ENCODE results near the gene ADSS1. TPM values are rescaled to one million over a fixed set of nuclear protein-coding genes. Genes with fewer than 3 reads are reported as not detected.
A peak's percentile ranks its signal among the peaks of the same experiment; 100 is the strongest.

Gene ADSS1
- total and polyA plus RNA-seq, 3 experiments from 2014 or later: 1.4 to 1.6 (median 1.5) TPM

DNA sequence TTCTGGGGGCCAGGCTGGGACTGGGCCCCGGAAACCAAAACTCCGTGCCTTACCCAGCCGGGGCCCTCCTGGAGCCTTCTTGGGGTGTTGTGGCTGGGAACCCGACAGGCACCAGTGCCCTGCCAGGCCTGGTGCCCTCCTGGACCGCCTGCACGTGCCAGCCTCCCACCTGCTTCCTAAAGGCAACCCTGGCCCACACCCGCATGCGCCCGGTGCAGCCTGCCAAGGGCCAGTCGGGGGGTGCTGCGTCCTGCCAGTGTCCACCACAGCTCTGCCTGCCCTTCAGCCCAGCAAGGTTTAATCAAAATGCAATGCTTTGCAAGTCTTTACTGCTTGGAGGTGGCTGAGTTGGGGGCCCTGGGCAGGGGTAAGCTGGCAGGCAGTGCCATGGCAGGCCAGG, 5.2 kb upstream of the ADSS1 start:
- no peak overlapping the region for H3K4me3 Mint-ChIP-seq
- H3K36me3 Mint-ChIP-seq: peaks cover 0 to 13% (median 1%) of the 10 kb centered on the region in 3 donors
- ChIA-PET CTCF (no interaction called here), POLR2A (no interaction called here)
- no peaks in the 10 kb centered on the region for H3K36me3 ChIP-seq (ENCODE audit: insufficient read depth, low read length)
- no peaks in the 10 kb centered on the region for H3K9me3 ChIP-seq (ENCODE audit: low read length)
- no peak overlapping the region for H3K27ac Mint-ChIP-seq
- no peaks in the 10 kb centered on the region for H3K9me3 Mint-ChIP-seq
- H3K27me3 Mint-ChIP-seq: no peaks in the 10 kb centered on the region
- no peak overlapping the region for H3K27ac ChIP-seq (ENCODE audit: low read depth, low read length)
- no peak for DNase-seq
- H3K27me3 ChIP-seq (ENCODE audit: insufficient read depth, low read length, poor library complexity, severe bottlenecking): no peaks in the 10 kb centered on the region
- H3K4me1 Mint-ChIP-seq: peaks cover 0 to 1% (median 0%) of the 10 kb centered on the region in 3 donors
- no peaks in the 10 kb centered on the region for H3K4me1 ChIP-seq (ENCODE audit: insufficient read depth, low read length)
- no peak overlapping the region for H3K4me3 ChIP-seq (ENCODE audit: low read length)

DNA sequence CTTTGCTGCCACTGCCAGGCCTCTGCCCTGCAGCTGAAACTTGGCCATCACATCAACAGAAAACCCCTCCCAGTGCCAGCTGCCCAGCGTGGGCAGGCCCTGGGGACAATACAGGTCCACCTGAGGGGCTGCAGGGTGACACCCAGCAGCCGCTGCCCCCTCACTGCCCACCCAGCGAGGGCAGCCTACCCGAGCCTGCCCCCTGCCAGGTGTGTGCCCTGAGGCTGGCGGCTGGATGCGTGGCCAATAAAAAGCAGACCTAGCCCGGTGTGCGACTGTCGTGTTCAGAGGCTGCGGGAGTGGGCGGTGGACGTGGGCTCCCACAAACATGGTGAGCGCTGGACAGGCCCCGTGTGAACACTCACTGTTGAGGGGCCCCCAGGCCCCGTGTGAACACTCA, 4.7 kb upstream of the ADSS1 start:
- no peak overlapping the region for H3K4me3 ChIP-seq (ENCODE audit: low read length)
- H3K27ac ChIP-seq (ENCODE audit: low read depth, low read length): no peak overlapping the region
- no peak for DNase-seq
- Mint-ChIP-seq H3K9me3 (no peaks in the 10 kb centered on the region), H3K4me1 (peaks cover 0 to 1% (median 0%) of the 10 kb centered on the region in 3 donors), H3K4me3 (no peak overlapping the region), H3K27ac (no peak overlapping the region), H3K27me3 (no peaks in the 10 kb centered on the region), H3K36me3 (peaks cover 0 to 8% (median 1%) of the 10 kb centered on the region in 3 donors)
- no peaks in the 10 kb centered on the region for H3K9me3 ChIP-seq (ENCODE audit: low read length)
- no peaks in the 10 kb centered on the region for H3K4me1 ChIP-seq (ENCODE audit: insufficient read depth, low read length)
- H3K27me3 ChIP-seq (ENCODE audit: insufficient read depth, low read length, poor library complexity, severe bottlenecking): no peaks in the 10 kb centered on the region
- POLR2A ChIA-PET: no interaction called here
- CTCF ChIA-PET: no interaction called here
- no peaks in the 10 kb centered on the region for H3K36me3 ChIP-seq (ENCODE audit: insufficient read depth, low read length)

DNA sequence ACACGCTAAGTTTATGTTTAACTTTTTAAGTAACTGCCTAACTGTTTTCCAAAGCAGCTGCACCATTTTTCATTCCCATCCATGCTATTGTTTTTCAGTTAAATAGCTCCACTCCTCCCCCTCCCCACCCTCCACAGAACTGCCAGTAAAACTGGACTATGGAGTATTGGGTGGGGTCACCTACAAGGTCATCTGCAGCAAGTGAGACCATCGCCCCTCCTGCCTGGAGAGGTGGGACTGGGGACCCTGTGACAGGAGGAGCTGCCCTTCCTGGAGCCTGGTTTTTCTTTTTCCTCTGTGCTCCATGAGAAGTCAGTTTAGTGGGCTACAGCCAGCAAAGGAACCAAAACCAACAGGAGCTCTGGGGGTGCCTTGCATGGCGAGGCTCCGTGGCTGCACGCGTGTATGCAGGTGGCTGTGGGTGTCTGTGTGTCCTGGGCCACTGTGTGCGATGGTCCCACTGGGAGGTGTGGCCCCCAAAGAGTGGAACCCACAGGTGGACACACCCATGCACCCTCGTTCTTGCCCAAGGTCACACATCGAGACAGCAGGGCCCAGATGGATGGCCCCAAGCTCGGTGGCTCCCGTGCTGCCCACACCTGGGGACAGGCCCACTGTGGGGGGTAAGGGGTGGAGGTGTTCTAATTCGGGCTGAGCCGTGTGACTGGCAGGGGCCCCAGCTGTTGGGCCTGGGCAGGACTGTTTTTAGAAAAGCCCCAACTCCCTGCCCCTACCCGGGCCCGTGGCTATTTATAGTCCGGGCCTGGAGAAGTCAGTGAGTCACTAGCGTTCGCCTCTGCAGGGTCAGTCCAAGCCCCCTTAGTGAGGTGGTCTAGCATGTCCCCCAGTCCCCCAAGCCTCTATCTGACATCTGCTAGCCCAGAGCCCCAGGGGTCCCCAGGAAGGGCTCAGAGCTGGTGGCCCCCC, 2.3 kb upstream of the ADSS1 start:
- CTCF ChIA-PET: interaction anchor here (1.1 to 1.3 kb wide), 2 partner anchors 16 to 31 kb away, joined by 3 to 4 read pairs; partner anchors contain the start of gene SIVA1
- Mint-ChIP-seq H3K4me1 (peaks cover 0 to 3% (median 1%) of the 10 kb centered on the region in 3 donors), H3K4me3 (peak overlapping the region in 2 of 7 donors; percentile 32 to 37), H3K27me3 (no peaks in the 10 kb centered on the region), H3K9me3 (no peaks in the 10 kb centered on the region), H3K27ac (peak overlapping the region in 1 of 8 donors; percentile 15), H3K36me3 (peaks cover 0 to 3% (median 1%) of the 10 kb centered on the region in 3 donors)
- DNase-seq: no peak
- Histone ChIP-seq H3K9me3 (ENCODE audit: low read length) (no peaks in the 10 kb centered on the region), H3K4me3 (ENCODE audit: low read length) (no peak overlapping the region), H3K36me3 (ENCODE audit: insufficient read depth, low read length) (no peaks in the 10 kb centered on the region), H3K27ac (ENCODE audit: low read depth, low read length) (no peak overlapping the region), H3K4me1 (ENCODE audit: insufficient read depth, low read length) (peaks cover 6% of the 10 kb centered on the region), H3K27me3 (ENCODE audit: insufficient read depth, low read length, poor library complexity, severe bottlenecking) (no peaks in the 10 kb centered on the region)
- POLR2A ChIA-PET: no interaction called here

DNA sequence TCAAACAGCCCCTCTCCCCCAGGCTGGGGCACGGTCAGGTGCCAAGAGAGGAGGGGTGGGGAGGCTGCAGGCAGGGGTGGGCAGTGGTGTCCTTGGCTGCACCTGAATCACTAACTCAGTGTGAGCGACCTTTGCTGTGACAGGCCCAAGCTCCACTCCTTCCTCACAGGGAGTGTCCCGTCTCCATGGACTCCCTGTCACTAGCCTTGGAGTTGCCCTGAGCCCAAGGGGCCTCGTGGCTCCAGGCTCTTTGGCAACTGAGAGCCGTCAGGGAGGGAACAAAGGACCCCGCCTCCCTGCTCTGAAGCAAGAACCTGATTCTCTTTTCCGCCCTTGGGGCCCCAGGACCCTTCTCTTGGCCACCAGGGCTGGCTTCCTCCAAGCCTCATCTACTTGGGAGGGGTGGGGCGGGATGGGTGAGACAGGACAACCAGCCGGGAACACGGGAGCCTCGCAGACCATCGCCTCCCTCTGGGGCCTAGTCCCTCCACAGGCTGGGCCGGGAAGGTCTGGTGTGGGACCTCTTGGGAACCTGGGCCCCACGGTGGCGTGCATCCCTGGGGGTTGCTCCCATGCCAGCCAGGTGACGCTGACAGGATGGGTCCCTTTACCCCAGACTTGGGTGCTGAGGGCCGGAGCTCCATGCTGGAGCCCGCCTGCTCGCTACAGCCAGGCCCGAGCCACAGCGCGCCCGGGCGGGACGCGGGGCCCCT, 935 bp upstream of the ADSS1 start:
- Histone ChIP-seq H3K27me3 (ENCODE audit: insufficient read depth, low read length, poor library complexity, severe bottlenecking) (no peaks in the 10 kb centered on the region), H3K9me3 (ENCODE audit: low read length) (no peaks in the 10 kb centered on the region), H3K4me1 (ENCODE audit: insufficient read depth, low read length) (peaks cover 6% of the 10 kb centered on the region), H3K36me3 (ENCODE audit: insufficient read depth, low read length) (no peaks in the 10 kb centered on the region), H3K4me3 (ENCODE audit: low read length) (no peak overlapping the region), H3K27ac (ENCODE audit: low read depth, low read length) (no peak overlapping the region)
- Mint-ChIP-seq H3K4me3 (peak overlapping the region in 1 of 7 donors; percentile 32), H3K27ac (no peak overlapping the region), H3K9me3 (no peaks in the 10 kb centered on the region), H3K36me3 (peaks cover 0 to 1% (median 0%) of the 10 kb centered on the region in 3 donors), H3K4me1 (peaks cover 0 to 3% (median 0%) of the 10 kb centered on the region in 3 donors), H3K27me3 (no peaks in the 10 kb centered on the region)
- DNase-seq: peak in 1 of 5 donors; percentile 55
- ChIA-PET POLR2A (no interaction called here), CTCF (interaction anchor here (0.7 to 1.4 kb wide), 6 partner anchors 10 to 107 kb away, joined by 3 to 4 read pairs (median 3); no protein-coding TSS in a partner anchor)

DNA sequence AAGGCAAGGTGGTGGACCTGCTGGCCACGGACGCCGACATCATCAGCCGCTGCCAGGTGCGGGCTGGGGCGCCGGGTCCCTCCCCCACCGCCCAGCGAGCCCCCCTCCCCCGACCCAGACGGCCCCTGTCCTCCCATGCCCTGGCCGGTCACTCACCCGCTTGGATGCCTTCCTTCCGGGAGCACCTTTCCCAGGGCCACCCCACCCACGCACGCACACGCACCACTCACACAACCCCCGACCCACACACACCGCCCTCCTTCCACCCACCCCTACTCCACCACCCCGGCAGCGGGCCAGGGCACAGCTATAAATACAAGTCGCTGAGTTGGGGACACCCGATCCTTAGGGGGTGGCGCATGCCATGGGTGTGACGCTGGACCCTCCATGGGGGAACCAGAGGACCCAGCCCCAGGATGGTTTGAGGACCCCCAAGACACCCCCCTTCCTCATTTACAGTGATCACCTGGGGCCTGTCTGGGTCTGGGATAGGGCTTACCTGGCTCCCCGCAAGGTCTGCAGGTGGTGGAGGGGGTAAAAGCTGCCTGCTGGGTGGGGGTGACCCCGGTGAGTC, 465 bp downstream of the ADSS1 start:
- peaks cover 0 to 3% (median 0%) of the 10 kb centered on the region in 3 donors for H3K4me1 Mint-ChIP-seq
- H3K4me3 Mint-ChIP-seq: peak overlapping the region; percentile 38 to 70 (median 54)
- no peaks in the 10 kb centered on the region for H3K27me3 Mint-ChIP-seq
- H3K27ac Mint-ChIP-seq: no peak overlapping the region
- H3K36me3 Mint-ChIP-seq: peaks cover 0 to 1% (median 0%) of the 10 kb centered on the region in 3 donors
- POLR2A ChIA-PET: no interaction called here
- DNase-seq: peak in 1 of 5 donors; percentile 17
- H3K4me3 ChIP-seq (ENCODE audit: low read length): no peak overlapping the region
- peaks cover 6% of the 10 kb centered on the region for H3K4me1 ChIP-seq (ENCODE audit: insufficient read depth, low read length)
- CTCF ChIA-PET: interaction anchor here (0.9 to 1.4 kb wide), 2 partner anchors 29 to 102 kb away, joined by 3 read pairs; no protein-coding TSS in a partner anchor
- peak overlapping the region; percentile 24 for H3K27ac ChIP-seq (ENCODE audit: low read depth, low read length)
- H3K27me3 ChIP-seq (ENCODE audit: insufficient read depth, low read length, poor library complexity, severe bottlenecking): no peaks in the 10 kb centered on the region
- H3K9me3 Mint-ChIP-seq: no peaks in the 10 kb centered on the region
- no peaks in the 10 kb centered on the region for H3K36me3 ChIP-seq (ENCODE audit: insufficient read depth, low read length)
- no peaks in the 10 kb centered on the region for H3K9me3 ChIP-seq (ENCODE audit: low read length)

DNA sequence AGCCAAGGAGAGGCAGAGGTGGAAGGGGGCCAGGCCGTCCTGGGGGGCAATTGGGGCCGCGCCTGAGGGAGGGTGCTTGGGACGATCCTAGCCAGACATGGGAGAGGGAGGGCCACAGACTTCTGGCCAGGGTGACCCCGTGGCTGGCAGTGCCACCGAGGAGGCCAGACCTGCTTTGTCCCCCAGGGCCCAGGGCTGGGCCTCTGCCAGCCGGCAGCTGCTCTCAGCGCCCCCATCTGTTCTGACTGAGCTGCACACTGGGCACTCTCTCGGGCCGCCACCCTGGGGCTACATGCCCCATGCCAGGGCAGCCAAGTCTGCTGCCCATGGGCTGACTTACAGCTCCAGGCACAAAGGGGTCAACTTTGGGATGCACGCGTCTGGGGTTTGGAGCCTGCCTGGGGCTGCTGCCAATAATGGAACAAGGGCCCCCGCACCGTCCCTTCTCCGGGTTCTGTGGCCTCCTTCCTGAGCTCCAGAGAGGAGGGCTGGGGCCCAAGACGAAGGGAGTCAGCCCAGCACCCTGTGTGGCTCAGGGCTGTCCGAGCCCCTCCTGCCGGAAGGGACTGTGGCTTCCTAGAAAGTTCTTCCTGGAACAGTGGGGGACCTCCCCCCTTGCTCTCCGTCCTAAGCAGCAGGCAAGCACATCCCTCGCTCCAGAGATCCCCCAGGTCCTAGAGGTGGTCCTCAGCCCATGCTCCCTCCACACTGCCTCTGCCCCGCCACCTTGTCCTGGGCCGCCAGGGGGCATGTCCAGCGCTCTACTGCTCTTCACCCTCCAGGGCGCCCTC, 1.1 kb downstream of the ADSS1 start:
- peak overlapping the region; percentile 24 for H3K27ac ChIP-seq (ENCODE audit: low read depth, low read length)
- POLR2A ChIA-PET: no interaction called here
- no peaks in the 10 kb centered on the region for H3K36me3 Mint-ChIP-seq
- H3K9me3 Mint-ChIP-seq: no peaks in the 10 kb centered on the region
- H3K4me3 ChIP-seq (ENCODE audit: low read length): no peak overlapping the region
- H3K4me1 ChIP-seq (ENCODE audit: insufficient read depth, low read length): peaks cover 6% of the 10 kb centered on the region
- no peaks in the 10 kb centered on the region for H3K27me3 Mint-ChIP-seq
- no peaks in the 10 kb centered on the region for H3K27me3 ChIP-seq (ENCODE audit: insufficient read depth, low read length, poor library complexity, severe bottlenecking)
- H3K36me3 ChIP-seq (ENCODE audit: insufficient read depth, low read length): no peaks in the 10 kb centered on the region
- H3K27ac Mint-ChIP-seq: peak overlapping the region in 1 of 8 donors; percentile 92
- H3K9me3 ChIP-seq (ENCODE audit: low read length): no peaks in the 10 kb centered on the region
- peak overlapping the region; percentile 33 to 72 (median 61) for H3K4me3 Mint-ChIP-seq
- CTCF ChIA-PET: interaction anchor here (0.9 kb wide), 1 partner anchor 101 kb away, joined by 3 read pairs; no protein-coding TSS in a partner anchor
- DNase-seq: no peak
- H3K4me1 Mint-ChIP-seq: peaks cover 0 to 3% (median 0%) of the 10 kb centered on the region in 3 donors

DNA sequence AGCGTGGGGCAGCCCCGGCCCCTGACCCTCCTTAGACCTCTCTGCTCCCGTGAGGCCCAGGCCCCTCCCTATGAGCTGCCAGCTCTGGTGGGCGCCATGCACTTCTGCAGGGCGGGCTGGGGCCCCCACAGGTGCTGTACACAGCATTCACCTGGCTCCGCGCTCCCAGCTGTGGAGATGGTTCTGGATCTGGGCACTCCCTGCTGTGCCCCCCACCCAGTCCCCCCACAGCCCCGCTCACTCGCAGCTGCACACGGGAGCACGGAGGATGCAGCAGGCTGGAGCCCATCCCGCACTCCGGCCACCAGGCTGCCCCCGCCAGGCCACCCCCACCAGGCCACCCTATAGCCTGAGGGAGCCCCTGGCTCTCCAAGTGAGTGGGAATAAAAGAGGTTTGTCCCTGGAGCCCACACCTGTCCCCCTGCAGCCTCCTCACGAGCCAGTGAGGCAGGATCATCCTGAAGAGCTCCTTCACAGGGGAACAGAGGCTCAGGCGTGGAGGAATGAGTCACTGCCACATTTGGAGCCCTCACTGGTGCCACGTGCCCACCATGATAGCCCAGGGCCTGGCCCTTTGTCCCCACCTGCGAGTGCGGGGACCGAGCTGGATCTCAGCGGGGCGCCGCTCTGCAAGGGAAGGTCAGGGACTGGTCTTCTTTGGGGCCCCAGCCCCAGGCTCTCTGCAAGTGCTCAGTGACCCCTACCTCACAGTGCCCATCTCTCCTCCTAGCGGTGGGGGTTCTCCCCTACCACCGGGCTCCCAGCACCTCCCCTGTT, 1.9 kb downstream of the ADSS1 start:
- Mint-ChIP-seq H3K9me3 (no peaks in the 10 kb centered on the region), H3K36me3 (no peaks in the 10 kb centered on the region), H3K27ac (no peak overlapping the region), H3K27me3 (no peaks in the 10 kb centered on the region), H3K4me1 (peaks cover 0 to 3% (median 0%) of the 10 kb centered on the region in 3 donors), H3K4me3 (peak overlapping the region in 3 of 7 donors; percentile 5 to 61 (median 32))
- no peaks in the 10 kb centered on the region for H3K27me3 ChIP-seq (ENCODE audit: insufficient read depth, low read length, poor library complexity, severe bottlenecking)
- ChIA-PET POLR2A (no interaction called here), CTCF (no interaction called here)
- no peaks in the 10 kb centered on the region for H3K36me3 ChIP-seq (ENCODE audit: insufficient read depth, low read length)
- DNase-seq: no peak
- no peaks in the 10 kb centered on the region for H3K9me3 ChIP-seq (ENCODE audit: low read length)
- H3K27ac ChIP-seq (ENCODE audit: low read depth, low read length): no peak overlapping the region
- peaks cover 6% of the 10 kb centered on the region for H3K4me1 ChIP-seq (ENCODE audit: insufficient read depth, low read length)
- H3K4me3 ChIP-seq (ENCODE audit: low read length): no peak overlapping the region
